SK-N-SH (cell line): ENCODE results near the gene FGD2.

Experiments
- CTCF ChIP-seq: fragments of 200-600 bp; sonication (generic); IDR thresholded peaks from 2 replicates; pipeline ENCODE4 v1.6.1; 2017; ENCODE audit warnings: antibody characterized with exemption, mild to moderate bottlenecking, moderate library complexity
- EP300 ChIP-seq, 2 experiments: IDR thresholded peaks; 2 replicates each; pipeline versions ENCODE4 v1.4.0 to v1.6.1; 2012; ENCODE audit warnings: borderline replicate concordance in 1 of 2, low read depth in 1 of 2, low read length in 1 of 2
- FOSL2 ChIP-seq: IDR thresholded peaks from 2 replicates; pipeline ENCODE4 v1.4.0; 2012; ENCODE audit warnings: low read depth, mild to moderate bottlenecking, moderate library complexity, borderline replicate concordance
- REST ChIP-seq: IDR thresholded peaks from 2 replicates; pipeline ENCODE4 v1.6.1; 2012; ENCODE audit warnings: mild to moderate bottlenecking, low read depth, low read length, moderate library complexity
- RXRA ChIP-seq: IDR thresholded peaks from 2 replicates; pipeline ENCODE4 v1.4.0; 2012; ENCODE audit warnings: low read depth, mild to moderate bottlenecking, borderline replicate concordance
- SIN3A ChIP-seq: IDR thresholded peaks from 2 replicates; pipeline ENCODE4 v1.6.1; 2012; ENCODE audit warnings: low read depth, mild to moderate bottlenecking, low read length, moderate library complexity, borderline replicate concordance
- TAF1 ChIP-seq: IDR thresholded peaks from 2 replicates; pipeline ENCODE4 v1.6.1; 2012; ENCODE audit warnings: low read depth, mild to moderate bottlenecking, low read length, moderate library complexity, borderline replicate concordance
- YY1 ChIP-seq: IDR thresholded peaks from 2 replicates; pipeline ENCODE4 v1.4.0; 2012; ENCODE audit warnings: low read depth, mild to moderate bottlenecking

GRCh38 chr6:36967757-36968156 is 37.7 kb upstream of the FGD2 start:
- TF ChIP-seq EP300 (IDR thresholded peaks at IDR 0.05; ENCODE audit: borderline replicate concordance in 1 of 2, low read depth in 1 of 2, low read length in 1 of 2) (no peak), REST (no peak), CTCF (no peak), TAF1 (no peak), YY1 (no peak), SIN3A (no peak), RXRA (no peak), FOSL2 (no peak)
